ENCODE measurements around the gene TMPRSS11D. TPM values are rescaled to one million over a fixed set of nuclear protein-coding genes. Genes with fewer than 3 reads are reported as not detected.

The TMPRSS11D gene
- total and polyA plus RNA-seq, 2 of the 13 experiments (the other 11 are each of a cell fraction or from before 2014, with no cell fraction given): not detected

DNA sequence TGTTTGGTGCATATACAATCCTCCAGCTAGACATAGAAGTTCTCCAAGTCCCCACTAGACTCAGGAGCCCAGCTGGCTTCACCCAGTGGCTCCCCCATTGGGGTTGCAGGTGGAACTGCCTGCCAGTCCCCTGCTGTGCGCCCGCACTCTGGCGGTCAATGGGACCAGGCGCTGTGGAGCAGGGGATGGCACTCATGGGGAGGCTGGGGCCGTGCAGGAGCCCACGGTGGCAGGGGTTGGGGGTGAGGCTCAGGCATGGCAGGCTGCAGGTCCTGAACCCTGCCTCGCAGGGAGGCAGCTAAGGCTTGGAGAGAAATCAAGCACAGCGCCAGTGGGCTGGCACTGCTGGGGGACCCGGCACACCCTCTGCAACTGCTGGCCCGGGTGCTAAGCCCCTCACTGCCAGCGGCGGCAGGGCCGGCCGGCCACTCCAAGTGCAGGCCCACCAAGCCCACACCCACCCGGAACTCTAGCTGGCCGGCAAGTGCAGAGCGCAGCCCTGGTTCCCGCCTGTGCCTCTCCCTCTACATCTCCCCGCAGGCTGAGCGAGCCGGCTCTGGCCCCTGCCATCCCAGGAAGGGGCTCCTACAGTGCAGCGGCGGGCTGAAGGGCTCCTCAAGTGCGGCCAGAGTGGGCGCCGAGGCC, 12.7 kb upstream of the TMPRSS11D start:
- CTCF ChIA-PET (ENCODE audit: low intra/inter-chr PET ratio, low total read pairs): no interaction called here
- in situ Hi-C loops (cut with HindIII; ENCODE audit: extremely low pct_ligation_motif_present, low pct_unique_long_range_greater_than_20kb): no loop called here

DNA sequence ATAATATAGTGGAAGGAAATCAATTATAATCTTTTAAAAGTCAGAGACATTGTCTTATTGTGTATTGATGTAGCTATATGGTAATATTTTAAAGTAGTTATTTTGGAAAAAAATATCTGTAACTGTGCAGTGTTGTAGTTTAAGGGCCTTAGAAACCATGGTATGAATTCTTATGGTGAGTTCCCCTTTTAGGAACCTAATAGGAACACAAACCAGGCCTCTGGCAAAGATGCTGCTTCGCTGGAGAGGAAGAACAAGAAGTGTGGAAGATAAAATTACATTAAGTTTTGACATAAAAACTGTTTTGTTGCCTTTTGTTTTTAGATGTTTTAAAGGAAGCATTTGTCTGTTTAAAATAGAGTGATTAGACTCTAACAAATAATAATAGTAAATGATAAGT, 10.9 kb upstream of the TMPRSS11D start:
- DNase-seq (ENCODE audit: low spot score): no peak
- Histone ChIP-seq H3K9me3 (ENCODE audit: low read length) (no peaks in the 10 kb centered on the region), H3K79me2 (ENCODE audit: insufficient read depth, low read length) (no peaks in the 10 kb centered on the region), H3K27ac (ENCODE audit: extremely low read length, insufficient read depth, low read length) (no peak overlapping the region), H3K4me3 (replicated peaks in 1 of 3; ENCODE audit: insufficient read depth in 1 of 3, low read depth in 2 of 3, low read length in 3 of 3) (no peak overlapping the region), H2AFZ (ENCODE audit: low read length) (no peak overlapping the region), H3K27me3 (ENCODE audit: control insufficient read depth in 1 of 2, insufficient read depth in 2 of 2, low read length in 2 of 2) (no peaks in the 10 kb centered on the region; a peak in 1 of 5 replicates), H3K9ac (ENCODE audit: insufficient read depth, low read depth, low read length) (no peak overlapping the region), H4K20me1 (ENCODE audit: insufficient read depth, low read length) (no peaks in the 10 kb centered on the region), H3K4me1 (ENCODE audit: insufficient read depth, low read length) (no peaks in the 10 kb centered on the region), H3K4me2 (ENCODE audit: low read depth, low read length) (no peak overlapping the region), H3K36me3 (replicated peaks in 1 of 2; ENCODE audit: control insufficient read depth in 1 of 2, insufficient read depth in 2 of 2, low read length in 2 of 2) (no peaks in the 10 kb centered on the region)
- intact Hi-C loops (cut with micrococcal nuclease; ENCODE audit: unreplicated experiment): no loop called here
- in situ Hi-C loops (cut with HindIII; ENCODE audit: extremely low pct_ligation_motif_present, low pct_unique_long_range_greater_than_20kb): no loop called here
- TF ChIP-seq RBM22 (optimal IDR thresholded peaks at IDR 0.05; ENCODE audit: low read length): no peak
- no peak for TF ChIP-seq SATB2 (CRISPR knock-in tag; IDR thresholded peaks at IDR 0.05)
- TF ChIP-seq, protein P1, sequence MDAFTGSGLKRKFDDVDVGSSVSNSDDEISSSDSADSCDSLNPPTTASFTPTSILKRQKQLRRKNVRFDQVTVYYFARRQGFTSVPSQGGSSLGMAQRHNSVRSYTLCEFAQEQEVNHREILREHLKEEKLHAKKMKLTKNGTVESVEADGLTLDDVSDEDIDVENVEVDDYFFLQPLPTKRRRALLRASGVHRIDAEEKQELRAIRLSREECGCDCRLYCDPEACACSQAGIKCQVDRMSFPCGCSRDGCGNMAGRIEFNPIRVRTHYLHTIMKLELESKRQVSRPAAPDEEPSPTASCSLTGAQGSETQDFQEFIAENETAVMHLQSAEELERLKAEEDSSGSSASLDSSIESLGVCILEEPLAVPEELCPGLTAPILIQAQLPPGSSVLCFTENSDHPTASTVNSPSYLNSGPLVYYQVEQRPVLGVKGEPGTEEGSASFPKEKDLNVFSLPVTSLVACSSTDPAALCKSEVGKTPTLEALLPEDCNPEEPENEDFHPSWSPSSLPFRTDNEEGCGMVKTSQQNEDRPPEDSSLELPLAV (CRISPR knock-in tag; conservative IDR thresholded peaks at IDR 0.05; ENCODE audit: low read depth): no peak
- TF ChIP-seq MBNL3 (CRISPR knock-in tag; conservative IDR thresholded peaks at IDR 0.05): no peak
- TF ChIP-seq ZNF841 (CRISPR knock-in tag; IDR thresholded peaks at IDR 0.05; ENCODE audit: borderline replicate concordance): no peak
- no peak for FAIRE-seq
- 17% methylated on average over 1 of the region's 1 CpG for WGBS (ENCODE audit: low lambda C conversion rate)
- no peak for ATAC-seq
- ChIA-PET CTCF (ENCODE audit: low intra/inter-chr PET ratio, low total read pairs) (no interaction called here), POLR2A (no interaction called here)
- BruUV-seq (replicated peaks): no TSS peak

More for the DNA sequence above, 12.7 kb upstream of the TMPRSS11D start:
- ATAC-seq (no peak), DNase-seq (ENCODE audit: low spot score) (no peak), FAIRE-seq (no peak)
- BruUV-seq (replicated peaks): no TSS peak
- intact Hi-C loops (cut with micrococcal nuclease; ENCODE audit: unreplicated experiment): no loop called here
- Histone ChIP-seq H4K20me1 (ENCODE audit: insufficient read depth, low read length) (no peaks in the 10 kb centered on the region), H3K4me3 (replicated peaks in 1 of 3; ENCODE audit: insufficient read depth in 1 of 3, low read depth in 2 of 3, low read length in 3 of 3) (no peak overlapping the region), H3K36me3 (replicated peaks in 1 of 2; ENCODE audit: control insufficient read depth in 1 of 2, insufficient read depth in 2 of 2, low read length in 2 of 2) (no peaks in the 10 kb centered on the region), H3K27me3 (ENCODE audit: control insufficient read depth in 1 of 2, insufficient read depth in 2 of 2, low read length in 2 of 2) (no peaks in the 10 kb centered on the region), H3K4me1 (ENCODE audit: insufficient read depth, low read length) (no peaks in the 10 kb centered on the region), H3K4me2 (ENCODE audit: low read depth, low read length) (no peak overlapping the region), H3K9me3 (ENCODE audit: low read length) (no peaks in the 10 kb centered on the region), H3K27ac (ENCODE audit: extremely low read length, insufficient read depth, low read length) (no peak overlapping the region), H3K79me2 (ENCODE audit: insufficient read depth, low read length) (no peaks in the 10 kb centered on the region), H2AFZ (ENCODE audit: low read length) (no peak overlapping the region), H3K9ac (ENCODE audit: insufficient read depth, low read depth, low read length) (no peak overlapping the region)
- WGBS (ENCODE audit: low lambda C conversion rate): 47% methylated on average over 7 of the region's 26 CpGs
- TF ChIP-seq TCF7 (IDR thresholded peaks at IDR 0.05; ENCODE audit: low read depth): no peak
- POLR2A ChIA-PET: no interaction called here
